ENCODE results near the gene ZNF407. TPM values are rescaled to one million over a fixed set of nuclear protein-coding genes. Genes with fewer than 3 reads are reported as not detected.

Gene ZNF407
- total and polyA plus RNA-seq, 2 of the 13 experiments (the other 11 are each of a cell fraction or from before 2014, with no cell fraction given): 2.3 to 8.7 TPM

GRCh38 chr18:74689251-74689650 is 91.6 kb downstream of the ZNF407 start (continued):
- TF ChIP-seq ZNF776 (CRISPR knock-in tag; IDR thresholded peaks at IDR 0.05): no peak
- TF ChIP-seq KAT7 (CRISPR knock-in tag; IDR thresholded peaks at IDR 0.05; ENCODE audit: borderline replicate concordance): no peak
- TF ChIP-seq TMF1 (CRISPR knock-in tag; IDR thresholded peaks at IDR 0.05; ENCODE audit: low read depth): no peak
- no peak for TF ChIP-seq FOSL2 (CRISPR knock-in tag; IDR thresholded peaks at IDR 0.05)
- TF ChIP-seq ZNF33B (CRISPR knock-in tag; IDR thresholded peaks at IDR 0.05): no peak
- no peak for TF ChIP-seq TARDBP (CRISPR knock-in tag; IDR thresholded peaks at IDR 0.05)
- no peak for TF ChIP-seq UBTF (CRISPR knock-in tag; IDR thresholded peaks at IDR 0.05)
- TF ChIP-seq MED13 (CRISPR knock-in tag; IDR thresholded peaks at IDR 0.05): no peak
- TF ChIP-seq EEA1 (CRISPR knock-in tag; IDR thresholded peaks at IDR 0.05; ENCODE audit: borderline replicate concordance): no peak
- no peak for TF ChIP-seq ZNF205 (CRISPR knock-in tag; IDR thresholded peaks at IDR 0.05)
- TF ChIP-seq MED8 (CRISPR knock-in tag; IDR thresholded peaks at IDR 0.05; ENCODE audit: insufficient replicate concordance): no peak
- TF ChIP-seq POGK (CRISPR knock-in tag; conservative IDR thresholded peaks at IDR 0.05): no peak
- no peak for TF ChIP-seq HNF4A (CRISPR knock-in tag; IDR thresholded peaks at IDR 0.05)
